ENCODE data around the gene COA1. TPM values are rescaled to one million over a fixed set of nuclear protein-coding genes. Genes with fewer than 3 reads are reported as not detected.
A peak's percentile ranks its signal among the peaks of the same experiment; 100 is the strongest.

The COA1 gene
- total and polyA plus RNA-seq, 9 of the 15 experiments (the other 6 are each of a cell fraction or from before 2014, with no cell fraction given), result 98.9 to 463 (median 181) TPM

GRCh38 chr7:43727003-43727402, 2.3 kb downstream of the COA1 start:
- ATAC-seq (no peak), FAIRE-seq (no peak), DNase-seq (ENCODE audit: extremely low read depth in 1 of 4, low spot score in 3 of 4) (no peak)
- Histone ChIP-seq H4K20me1 (replicated peaks; ENCODE audit: control insufficient read depth, insufficient read depth, low read length) (no peaks in the 10 kb centered on the region; the same call in 1 of the 2 replicates), H3K9me1 (ENCODE audit: control insufficient read depth, insufficient read depth, low read length) (no peaks in the 10 kb centered on the region), H2AFZ (ENCODE audit: low read depth, low read length) (no peak overlapping the region), H3K36me3 (ENCODE audit: control insufficient read depth, insufficient read depth, low read length) (peaks cover 17% of the 10 kb centered on the region; the same call in 2 of the 3 replicates), H3K9ac (ENCODE audit: insufficient read depth in 1 of 2, low read depth in 2 of 2, low read length in 2 of 2) (no peak overlapping the region), H3K27ac (ENCODE audit: extremely low read depth, low read depth, low read length) (no peak overlapping the region), H3K4me3 (no peak overlapping the region), H3K27me3 (ENCODE audit: control insufficient read depth in 2 of 2, insufficient read depth in 2 of 2, low read length in 2 of 2) (no peaks in the 10 kb centered on the region), H3K9me3 (replicated peaks; ENCODE audit: control insufficient read depth, insufficient read depth, low read depth, low read length) (no peaks in the 10 kb centered on the region), H3K79me2 (ENCODE audit: control insufficient read depth, insufficient read depth, low read length) (peaks cover 82% of the 10 kb centered on the region), H3K4me1 (replicated peaks in 1 of 2; ENCODE audit: control insufficient read depth in 2 of 2, insufficient read depth in 2 of 2, low read length in 2 of 2) (peaks cover 7 to 9% of the 10 kb centered on the region in 2 experiments; a peak in 3 of 5 replicates), H3K4me2 (ENCODE audit: insufficient read depth, low read length) (peak overlapping the region; percentile 47; the same call in 1 of the 2 replicates)
- ChIA-PET CTCF (ENCODE audit: low intra/inter-chr PET ratio) (no interaction called here), POLR2A (no interaction called here)
- intact Hi-C loops (cut with micrococcal nuclease), result loop anchor here (5.0 kb wide), 2 partner anchors 40 to 145 kb away; partner anchors contain the start of gene STK17A
- WGBS (ENCODE audit: insufficient coverage, low coverage, missing lambda C conversion rate), result 60% methylated on average over 5 of the region's 5 CpGs
- in situ Hi-C loops (cut with MboI), result no loop called here
- BruUV-seq (replicated peaks), result no TSS peak
- TF ChIP-seq NCOA1 (IDR thresholded peaks at IDR 0.05; ENCODE audit: low read depth) (no peak), RBM25 (IDR thresholded peaks at IDR 0.05; ENCODE audit: low read depth, low read length, severe bottlenecking) (peak; percentile 74), POLR3G (IDR thresholded peaks at IDR 0.05; ENCODE audit: extremely low read depth, insufficient read length, insufficient replicate concordance) (no peak), HMGN3 (IDR thresholded peaks at IDR 0.05; ENCODE audit: borderline replicate concordance, extremely low read depth, insufficient read length, low read depth, low read length) (no peak), CBX5 (IDR thresholded peaks at IDR 0.05; ENCODE audit: borderline replicate concordance, low read depth) (no peak), ZNF79 (CRISPR knock-in tag; IDR thresholded peaks at IDR 0.05; ENCODE audit: low read depth) (no peak), MBD1 (CRISPR knock-in tag; IDR thresholded peaks at IDR 0.05) (no peak), TRIM28 (IDR thresholded peaks at IDR 0.05) (peak; percentile 61; the same call in 1 of the 2 replicates), ZNF740 (CRISPR knock-in tag; IDR thresholded peaks at IDR 0.05) (no peak), ZNF740 (tag; IDR thresholded peaks at IDR 0.05) (no peak), BMI1 (IDR thresholded peaks at IDR 0.05; ENCODE audit: low read length) (no peak), ZNF407 (IDR thresholded peaks at IDR 0.05; ENCODE audit: low read depth) (peak; percentile 62), CC2D1A (IDR thresholded peaks at IDR 0.05) (no peak)
